ENCODE measurements around the gene MPHOSPH10.
"Not testable (repeated sequence)": the region's sequence is repeated elsewhere in the genome, so short reads cannot be mapped to it uniquely, and the experiment has no call there.

Gene MPHOSPH10

DNA sequence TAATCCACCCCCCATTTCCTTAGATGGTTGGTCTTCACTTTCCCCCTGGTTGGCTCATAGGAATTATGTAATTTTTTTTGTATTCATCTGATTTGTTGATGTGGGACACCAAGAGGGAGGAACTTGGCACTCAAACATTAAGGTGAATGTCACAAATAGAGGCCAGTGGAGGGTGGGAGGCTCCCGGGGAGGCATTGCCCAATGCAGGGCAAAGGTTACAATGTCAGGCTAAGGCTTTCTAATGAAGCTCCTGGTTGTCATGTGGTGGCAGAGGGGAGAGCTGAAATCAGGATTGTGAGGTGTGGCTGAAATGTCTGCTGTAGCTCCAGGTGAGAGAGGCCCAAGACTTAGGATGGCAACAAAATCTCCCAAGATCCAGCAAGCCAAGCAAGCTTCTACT, 42.7 kb downstream of the MPHOSPH10 start:
- no peak for DNase-seq (ENCODE audit: low spot score)

DNA sequence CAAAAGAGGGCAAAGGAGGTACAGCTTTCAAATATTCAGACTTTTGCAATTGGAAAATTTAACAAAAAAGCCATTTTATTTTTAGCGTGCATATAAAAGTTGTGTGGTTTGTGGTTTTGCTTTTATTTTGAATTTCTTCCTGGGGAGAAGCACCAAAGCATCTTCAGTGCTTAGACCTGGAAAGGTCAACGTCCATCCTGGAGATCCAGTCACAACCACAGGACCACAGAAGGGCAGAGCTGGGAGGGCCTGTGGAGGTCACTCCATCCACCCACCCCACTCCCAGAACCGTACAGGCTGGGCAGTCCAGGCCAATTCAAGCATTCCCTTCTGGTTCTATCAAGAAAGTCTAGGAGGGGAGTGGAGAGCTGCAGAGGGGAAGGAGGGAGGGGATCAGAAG, 43.8 kb downstream of the MPHOSPH10 start:
- no peak for DNase-seq (ENCODE audit: low spot score)

DNA sequence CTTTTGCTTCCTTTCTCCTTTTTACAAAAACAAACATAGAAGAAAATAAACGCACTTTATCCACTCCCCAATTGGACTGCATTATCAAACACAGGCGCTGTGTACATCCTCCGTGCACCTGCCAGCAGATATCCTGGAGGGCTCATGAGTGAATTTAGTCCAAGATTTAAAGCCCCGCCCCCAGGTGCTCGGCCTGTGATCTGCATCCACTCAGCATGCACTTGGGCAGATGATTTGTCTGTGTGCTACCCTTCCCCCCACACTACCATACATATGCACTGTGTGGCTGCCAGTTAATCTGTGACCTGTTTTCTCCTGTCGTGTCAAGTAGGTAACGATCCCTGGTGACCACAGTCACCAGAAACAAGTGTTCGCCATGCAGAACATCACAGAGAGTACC, 48.4 kb downstream of the MPHOSPH10 start:
- not testable (repeated sequence) for DNase-seq (ENCODE audit: low spot score)

DNA sequence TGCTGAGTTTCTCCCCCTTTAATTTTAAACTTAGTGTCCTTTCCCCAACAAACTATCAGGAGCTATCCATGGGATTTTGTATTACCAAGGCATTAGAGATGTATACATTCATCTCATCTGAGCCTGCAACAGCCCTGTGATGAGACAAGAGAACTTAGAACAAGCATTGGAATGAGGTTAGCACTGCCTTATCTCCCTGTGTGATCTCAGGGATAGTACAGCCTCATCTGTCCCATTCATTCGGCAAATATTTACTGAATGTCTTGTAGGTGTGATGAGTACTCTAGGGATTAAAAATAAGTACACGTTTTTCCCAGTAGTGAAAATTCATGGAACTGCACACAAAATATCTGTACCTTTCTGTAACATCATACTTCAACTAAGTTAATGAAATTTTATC, 50.9 kb downstream of the MPHOSPH10 start:
- DNase-seq (ENCODE audit: low spot score), result no peak

DNA sequence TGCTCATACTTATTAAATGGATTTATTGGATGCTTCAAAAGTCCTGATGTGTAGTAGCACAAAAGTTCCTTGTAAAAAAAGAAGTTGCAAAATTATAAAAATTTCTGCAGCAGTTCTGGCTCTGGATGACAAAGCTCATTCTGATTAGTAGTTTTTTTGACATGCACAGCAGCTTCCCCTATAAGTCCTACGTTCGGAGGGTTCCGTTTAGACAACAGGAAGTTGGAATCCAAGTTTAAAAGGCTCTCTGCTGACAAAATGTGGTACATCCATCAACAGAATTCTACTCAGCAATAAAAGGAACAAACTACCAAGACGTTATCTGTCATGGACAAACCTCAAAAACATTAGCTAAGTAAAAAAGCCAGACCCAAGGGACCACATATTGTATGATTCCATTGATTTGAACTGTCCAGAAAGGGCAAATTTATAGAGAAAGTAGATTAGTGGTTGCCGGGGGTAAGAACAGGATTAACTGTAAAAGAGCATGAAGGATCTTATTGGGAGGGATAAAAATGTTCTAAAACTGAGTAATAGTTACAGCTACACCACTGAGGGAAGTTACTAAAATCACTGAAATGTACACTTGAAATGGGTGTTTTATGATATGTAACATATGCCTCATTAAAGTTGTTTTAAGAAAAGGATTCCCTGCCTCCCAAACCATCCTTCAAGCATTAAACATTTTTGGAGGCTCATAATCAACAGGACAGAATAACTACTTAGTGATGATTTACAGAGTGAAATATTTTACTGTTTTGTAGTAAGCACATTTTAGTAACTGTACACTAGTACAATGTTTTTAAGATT, 53.1 kb downstream of the MPHOSPH10 start:
- DNase-seq (ENCODE audit: low spot score), result not testable (repeated sequence)

DNA sequence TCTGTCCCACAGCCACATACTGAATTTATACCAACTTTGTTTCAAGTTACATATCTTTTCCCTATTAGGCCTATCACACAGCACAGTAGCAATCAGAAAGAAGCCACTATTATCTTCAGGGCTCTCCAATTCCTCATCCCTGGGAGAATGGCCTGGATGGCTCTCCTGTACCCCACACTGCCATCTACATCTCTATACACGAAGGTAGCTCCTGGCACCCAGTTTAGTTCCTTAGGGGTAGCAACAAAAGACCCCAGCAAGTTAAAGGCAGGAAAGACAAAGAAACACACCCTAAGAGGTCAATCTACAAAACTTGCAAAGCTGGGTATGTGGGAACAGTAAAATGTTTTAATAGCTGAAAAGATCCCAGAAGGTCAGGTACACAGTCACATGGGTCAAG, 56.5 kb downstream of the MPHOSPH10 start:
- DNase-seq (ENCODE audit: low spot score), result no peak

DNA sequence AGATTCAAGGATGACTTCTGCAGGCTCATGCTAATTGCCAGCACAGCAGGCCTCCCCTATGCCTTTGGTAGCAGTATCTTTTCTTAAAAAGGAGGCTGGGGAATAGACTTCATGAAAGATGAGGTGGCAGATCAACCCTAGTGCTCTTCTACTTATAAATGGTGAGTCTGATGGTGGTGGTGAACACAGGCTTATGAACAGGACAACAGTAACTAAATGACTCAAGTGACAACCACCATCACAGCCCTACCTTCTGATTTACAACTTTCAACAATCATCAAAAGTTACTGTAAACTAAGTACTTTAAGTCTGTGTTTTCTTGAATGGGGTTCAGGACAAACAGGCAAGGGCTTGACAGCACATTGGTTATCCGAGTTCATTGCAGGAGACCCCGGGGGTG, 57.2 kb downstream of the MPHOSPH10 start:
- no peak for DNase-seq (ENCODE audit: low spot score)

DNA sequence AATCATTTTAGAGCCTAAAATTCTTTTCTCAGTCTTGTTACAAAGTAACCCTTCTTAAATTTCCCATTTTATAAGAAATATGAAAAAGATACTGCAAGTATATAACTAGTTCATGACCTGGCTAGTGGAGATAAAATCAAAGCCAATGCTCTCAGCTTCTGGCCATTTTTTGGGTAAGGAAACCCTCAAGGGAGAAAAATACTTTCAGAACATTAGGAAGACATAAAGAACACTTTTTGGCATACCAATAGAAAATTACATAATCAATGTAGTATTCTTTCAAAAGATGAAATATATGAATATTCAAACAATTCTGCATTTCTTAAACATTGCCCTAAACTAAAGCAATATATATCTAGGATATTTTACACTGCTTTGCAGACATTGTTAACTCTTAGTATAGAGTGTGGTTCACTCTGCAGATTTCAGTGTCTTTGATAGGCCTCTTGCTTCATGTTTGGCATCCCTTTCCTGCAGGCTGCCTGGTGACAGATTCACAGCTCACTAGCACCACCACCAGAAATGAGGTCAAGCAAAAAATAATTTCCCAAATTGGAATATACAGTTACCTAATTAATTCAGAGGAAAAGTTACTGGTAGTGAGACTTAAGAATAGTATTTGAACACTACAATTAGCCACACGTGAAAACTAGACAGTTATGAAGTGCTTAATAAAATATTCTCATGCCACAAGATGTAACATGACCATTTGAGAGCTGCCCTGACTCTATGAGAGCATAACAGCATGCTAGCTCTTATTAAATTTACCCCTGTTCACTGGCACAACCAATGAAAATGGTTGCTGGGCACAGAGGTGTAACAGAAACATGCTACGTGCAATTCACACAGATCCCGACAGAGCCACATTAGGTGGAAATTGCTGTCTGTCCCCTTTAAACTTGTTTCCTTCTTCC, 60.5 kb downstream of the MPHOSPH10 start:
- peak; percentile 48 for DNase-seq (ENCODE audit: low spot score)

DNA sequence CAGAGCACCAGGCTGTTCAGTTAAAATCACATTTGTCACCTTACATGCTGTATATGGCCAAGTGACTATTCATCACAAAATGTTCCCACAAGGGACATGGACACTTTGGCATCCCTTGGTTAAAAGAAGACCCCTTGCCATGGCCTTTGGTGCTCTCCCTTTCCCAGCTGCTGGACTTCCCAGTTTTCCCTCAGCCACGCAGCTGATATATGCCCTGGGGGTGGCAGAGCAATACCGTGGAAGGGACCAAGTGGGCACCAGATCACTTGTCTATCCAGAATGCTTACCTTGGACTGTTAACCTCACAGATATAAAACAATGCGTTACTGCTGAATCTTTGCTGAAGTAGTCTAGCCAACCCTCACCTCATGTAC, 61.1 kb downstream of the MPHOSPH10 start:
- no peak for DNase-seq (ENCODE audit: low spot score)

Data from AG08395 (cell line).